GM18499 (cell line): Measurements from ENCODE around the gene FBXO9.
A peak's percentile ranks its signal among the peaks of the same experiment; 100 is the strongest.
"Not testable (repeated sequence)": the region's sequence is repeated elsewhere in the genome, so short reads cannot be mapped to it uniquely, and the experiment has no call there.

Source experiments
- ATAC-seq: cut with Tn5 transposase; IDR thresholded peaks from one replicate; pipeline ENCODE4 v1.9.1; 2021; ENCODE audit warnings: moderate number of reproducible peaks; ENCODE audit not compliant: insufficient read depth, unreplicated experiment

FBXO9 gene

DNA sequence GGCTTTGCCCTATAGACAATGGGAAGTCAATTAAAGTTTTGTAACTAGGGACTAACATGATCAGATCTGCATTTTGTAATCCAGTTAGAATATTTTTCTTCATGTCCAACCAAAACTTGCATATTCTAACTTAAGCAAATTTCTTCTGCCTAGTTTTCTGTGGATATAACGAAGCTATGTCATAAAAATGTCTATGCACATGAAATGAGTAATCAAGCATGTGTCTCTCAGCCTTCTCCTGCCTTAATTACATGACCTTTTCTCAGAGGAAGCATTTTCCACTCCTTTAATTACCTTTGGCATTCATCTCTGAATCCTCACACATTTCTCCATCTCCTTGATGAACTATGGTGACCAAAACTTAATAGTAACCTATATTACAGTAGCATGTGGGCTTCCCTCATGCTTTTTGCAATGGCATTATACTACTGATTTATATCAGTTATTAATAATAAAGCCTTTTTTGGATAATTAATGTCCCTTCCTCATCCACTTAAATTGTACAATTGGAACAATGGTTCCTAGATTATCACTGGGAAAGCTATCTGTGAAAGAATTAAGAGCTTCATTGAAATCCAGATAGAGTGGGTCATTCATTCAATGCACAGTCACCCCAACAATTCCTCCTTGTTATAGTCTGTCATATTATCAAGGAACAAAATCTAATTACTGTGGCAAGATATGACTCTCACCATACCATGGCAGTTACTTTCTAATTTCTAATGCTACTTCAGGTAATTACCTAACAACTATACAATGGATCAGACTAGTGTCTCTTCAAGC lies 19.1 kb upstream of the FBXO9 start:
- no peak for ATAC-seq

DNA sequence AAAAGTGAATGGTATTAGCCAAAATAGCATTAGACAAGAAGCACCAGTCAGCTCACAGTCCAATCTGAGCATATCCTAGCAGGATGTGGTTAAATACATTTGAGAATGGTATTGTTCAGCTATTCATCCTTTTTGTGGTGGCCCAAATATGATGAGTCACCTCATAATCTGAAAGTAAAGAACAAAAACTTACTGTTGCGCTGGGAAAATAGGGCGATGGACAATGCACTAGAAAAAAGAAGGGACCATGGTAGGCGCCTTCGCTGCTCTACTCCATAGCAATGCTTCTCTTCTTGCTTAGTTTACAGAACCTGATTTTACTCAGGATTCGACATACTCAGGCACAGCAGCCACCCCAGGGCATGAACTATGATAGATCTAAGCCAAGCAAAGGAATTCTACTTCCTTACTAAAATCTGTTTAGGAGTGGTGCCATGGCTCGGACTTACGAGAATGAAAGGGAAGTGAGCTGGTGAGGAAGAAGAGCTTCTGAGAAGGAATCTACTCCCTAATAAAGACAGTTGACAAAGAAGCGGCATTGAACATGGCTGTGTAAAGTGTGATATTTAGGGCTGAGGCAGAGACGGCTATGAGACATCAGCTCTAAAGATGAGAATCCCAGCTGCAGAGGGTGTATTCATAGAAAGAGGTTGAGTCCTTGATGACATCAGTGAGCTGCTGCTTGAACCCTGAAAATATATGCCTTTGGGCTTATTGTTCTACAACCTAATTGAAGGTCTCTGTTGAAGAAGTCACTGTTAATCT lies 16.6 kb upstream of the FBXO9 start:
- peak; percentile 93 for ATAC-seq

DNA sequence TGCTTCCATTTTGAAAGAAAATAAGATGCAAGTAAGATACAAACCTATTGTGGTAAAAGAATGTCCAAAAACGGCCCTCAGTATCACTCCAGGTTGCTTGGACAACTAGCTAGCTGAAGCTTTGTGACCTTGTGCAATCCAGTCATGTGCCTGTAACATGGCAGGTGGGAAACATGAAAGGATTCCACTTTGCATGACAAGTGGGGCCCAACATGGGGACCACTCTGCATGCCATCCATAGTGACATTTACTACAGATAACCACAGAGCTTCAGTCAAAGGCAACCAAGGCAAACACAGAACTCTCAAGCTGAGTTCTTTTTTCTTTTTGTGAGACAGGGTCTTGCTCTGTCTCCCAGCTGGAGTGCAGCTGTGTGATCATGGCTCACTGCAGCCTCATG lies 15.8 kb upstream of the FBXO9 start:
- ATAC-seq: no peak

DNA sequence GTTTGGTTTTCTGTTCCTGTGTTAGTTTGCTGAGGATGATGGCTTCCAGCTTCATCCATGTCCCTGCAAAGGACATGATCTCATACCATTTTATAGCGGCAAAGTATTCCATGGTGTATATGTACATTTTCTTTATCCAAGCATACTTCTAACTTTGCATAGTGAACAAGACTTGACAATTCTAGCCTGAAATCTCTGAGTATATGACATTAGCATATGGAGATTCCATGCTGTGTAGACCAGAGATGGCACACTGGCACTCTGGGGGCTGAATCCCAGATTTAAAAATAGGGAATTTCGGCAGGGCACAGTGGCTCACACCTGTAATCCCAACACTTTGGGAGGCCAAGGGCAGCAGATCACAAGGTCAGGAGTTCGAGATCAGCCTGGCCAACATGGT lies 13.1 kb upstream of the FBXO9 start:
- ATAC-seq: not testable (repeated sequence)

DNA sequence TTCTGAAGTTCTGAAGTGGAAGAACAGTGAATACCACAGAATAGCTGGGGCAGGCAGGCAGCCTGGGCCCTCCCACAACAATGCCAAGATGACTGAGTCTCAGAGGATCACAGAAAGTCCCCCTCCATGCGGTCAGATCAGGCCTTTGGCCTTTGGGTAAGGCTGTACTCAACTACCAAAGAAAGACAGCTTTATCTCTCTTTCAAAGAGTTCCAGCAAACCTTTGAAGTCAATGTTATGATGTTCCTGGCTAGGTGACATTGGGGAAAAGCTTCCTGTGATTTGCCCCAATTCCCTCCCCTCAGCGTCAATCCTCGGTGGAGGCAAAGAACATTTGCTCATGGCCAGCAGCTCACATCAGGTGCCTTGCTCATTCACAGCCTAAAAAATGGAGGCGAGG lies 10.7 kb upstream of the FBXO9 start:
- no peak for ATAC-seq

DNA sequence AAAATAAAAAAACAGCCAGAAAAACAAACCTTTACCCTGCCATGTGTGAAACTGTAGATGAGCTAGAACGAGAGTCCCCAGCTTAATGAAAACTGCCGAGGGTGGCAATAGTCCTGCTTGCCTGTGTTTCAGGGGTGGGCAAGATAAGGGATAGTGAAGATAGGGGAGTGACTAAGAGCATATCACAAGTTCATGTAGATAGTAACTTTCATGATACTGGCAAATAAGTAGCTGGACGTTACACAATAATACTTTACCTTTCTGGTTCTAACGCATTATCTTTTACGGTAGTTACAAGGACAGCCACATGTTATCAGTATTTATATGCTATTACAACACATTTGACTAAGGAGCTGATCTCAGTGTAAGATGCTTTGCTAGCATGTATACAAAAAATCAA lies 9.3 kb upstream of the FBXO9 start:
- ATAC-seq: no peak

DNA sequence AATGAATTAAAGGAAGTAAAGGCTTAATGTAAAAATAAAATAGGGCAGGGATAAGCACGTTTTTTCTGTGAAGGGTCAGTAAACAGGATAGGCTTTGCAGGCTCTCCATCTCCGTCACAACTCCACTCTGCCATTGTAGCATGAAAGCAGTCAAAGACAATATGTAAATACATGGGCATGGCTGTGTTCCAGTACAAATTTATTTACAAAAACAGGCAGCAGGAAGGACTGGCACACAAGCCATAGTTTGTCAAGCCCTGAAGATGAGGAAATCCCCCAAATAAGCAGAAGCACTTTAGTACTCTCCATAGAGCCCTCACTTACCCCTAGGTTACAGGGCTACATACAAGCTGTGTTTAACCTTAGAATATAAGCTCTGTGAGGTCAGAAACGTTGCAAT lies 8.9 kb upstream of the FBXO9 start:
- ATAC-seq: no peak

DNA sequence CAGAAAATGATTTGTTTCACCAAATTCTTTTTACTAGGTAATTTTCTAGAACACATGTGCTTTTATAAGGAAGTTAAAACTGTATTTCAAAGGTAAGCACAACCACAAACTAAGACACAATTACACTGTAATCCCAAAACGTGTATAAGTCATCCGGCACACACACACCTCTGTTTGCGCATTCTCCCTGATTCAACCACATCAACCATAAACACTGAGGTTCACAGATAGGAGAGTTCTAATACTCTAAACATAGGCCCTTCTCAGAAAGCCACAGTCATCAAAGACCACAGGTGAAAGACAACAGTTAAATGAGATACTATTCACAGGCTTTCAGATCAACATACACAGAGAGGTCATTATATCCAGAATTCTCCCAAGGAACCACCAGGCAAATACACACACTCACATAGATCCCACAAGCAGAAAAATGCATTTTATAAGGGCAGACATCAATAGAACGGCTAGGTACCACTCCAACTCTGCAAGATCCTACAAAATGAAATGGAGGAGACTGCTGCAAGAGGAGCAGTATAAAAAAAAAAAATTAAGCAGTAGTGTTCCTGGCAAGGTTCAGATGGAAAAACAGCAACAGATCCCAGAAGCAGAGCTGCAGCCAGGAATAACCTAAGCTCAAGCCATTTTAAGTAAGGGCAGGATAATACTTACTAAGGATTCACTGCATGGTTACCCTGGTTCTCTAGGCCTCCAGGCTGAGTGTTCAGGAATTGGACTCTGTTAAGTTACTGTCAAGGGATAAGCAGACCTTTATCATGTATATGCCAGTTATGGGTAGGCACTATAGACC lies 6.6 kb upstream of the FBXO9 start:
- no peak for ATAC-seq

DNA sequence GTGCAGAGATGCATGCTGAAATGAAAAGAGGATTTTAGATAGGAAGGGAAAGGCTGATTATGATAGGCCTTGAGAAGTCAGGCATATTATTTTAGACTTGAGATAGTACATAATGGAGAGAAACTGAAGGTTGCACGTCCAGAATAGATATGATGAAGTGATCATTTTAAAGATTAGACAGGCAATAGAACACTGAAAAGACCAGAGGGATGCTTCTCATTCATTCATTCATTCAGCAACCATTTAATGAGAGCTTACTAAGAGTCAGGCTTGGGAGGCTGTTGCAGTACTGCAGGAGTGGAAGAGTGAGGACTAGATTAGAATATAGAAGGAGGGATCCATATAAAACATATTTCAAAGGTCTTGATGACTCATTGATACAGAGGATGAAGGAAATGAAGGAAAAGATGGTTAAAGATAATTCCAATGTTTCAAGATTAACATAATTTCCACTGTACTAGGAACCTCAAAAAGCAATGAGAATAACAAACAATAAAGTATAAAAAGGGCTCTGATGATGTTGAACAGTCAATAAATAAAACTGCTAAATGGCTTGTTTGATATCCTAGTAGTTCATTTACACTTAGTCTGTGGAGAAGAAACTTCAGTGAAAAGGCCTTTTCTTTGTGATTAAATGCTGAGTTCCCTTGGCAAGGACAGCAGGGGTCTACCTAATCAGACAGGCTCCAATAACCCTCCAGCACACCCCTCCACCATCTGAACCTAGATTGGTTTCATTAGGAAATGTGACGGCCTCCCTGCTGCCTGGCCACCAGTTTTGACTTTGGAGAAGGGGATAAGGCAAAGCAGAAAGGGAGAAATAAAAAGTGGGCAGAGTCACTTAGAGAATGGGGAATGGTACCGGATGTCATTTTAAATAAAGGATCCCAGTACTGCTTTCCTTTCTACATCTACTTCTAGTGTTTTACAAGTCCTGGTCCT lies 5.3 kb upstream of the FBXO9 start:
- ATAC-seq: no peak

DNA sequence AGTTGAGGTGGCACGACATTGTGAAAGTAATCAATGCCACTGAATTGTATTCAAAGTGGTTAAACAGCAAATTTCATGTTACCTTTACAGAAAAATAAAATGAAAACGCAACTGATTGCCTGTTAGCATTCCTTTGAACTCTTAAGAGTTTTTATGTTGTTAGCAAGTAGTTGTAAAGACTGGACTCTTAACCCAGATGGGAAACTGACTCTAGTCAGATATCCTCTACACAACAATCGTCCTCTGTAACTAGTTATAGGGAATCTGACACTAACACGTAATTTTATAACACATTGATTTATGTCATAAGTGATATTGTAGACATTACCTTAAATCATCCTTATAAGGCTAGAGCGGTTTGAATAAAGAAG lies 3.0 kb upstream of the FBXO9 start:
- no peak for ATAC-seq

DNA sequence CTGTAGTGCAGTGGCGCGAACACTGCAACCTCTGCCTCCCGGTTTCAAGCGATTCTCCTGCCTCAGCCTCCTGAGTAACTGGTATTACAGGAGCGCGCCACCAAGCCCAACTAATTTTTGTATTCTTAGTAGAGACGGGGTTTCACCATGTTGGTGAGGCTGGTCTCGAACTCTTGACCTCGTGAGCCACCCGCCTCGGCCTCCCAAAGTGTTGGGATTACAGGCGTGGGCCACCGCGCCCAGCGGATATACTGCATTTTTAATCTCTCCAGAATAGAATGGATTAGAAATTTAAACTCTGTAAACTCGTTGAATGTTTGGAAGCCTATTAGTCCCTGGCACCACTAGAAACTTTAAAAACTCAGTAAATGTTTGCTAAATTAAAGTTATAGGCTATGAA lies 949 bp upstream of the FBXO9 start:
- ATAC-seq: not testable (repeated sequence)

DNA sequence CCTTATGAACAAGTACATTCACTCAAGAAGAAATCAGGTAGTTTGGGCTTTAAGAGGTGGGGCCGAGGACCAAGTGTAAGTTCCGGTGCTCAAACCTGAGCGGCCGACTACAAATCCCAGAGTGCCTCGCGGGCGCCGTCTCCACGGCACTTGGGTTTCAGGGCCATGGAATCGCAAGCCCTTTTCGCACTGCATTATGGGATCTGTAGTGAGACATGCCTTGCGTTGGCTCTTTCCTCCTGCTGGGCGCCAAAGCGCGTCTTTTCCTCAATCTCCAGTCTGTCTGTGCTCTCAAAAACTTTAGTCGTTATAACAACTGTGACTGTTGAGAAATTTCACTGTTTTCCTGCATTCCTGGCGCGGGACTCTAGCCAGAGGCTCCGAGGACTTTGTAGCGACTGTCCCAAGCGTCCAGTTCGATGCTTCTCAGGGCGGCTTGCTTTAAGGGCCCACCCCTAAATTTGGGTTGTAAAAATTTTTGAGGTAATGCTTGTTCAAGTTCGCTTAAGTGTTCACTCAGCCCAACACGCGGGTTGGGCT lies 408 bp upstream of the FBXO9 start:
- peak; percentile 70 for ATAC-seq

DNA sequence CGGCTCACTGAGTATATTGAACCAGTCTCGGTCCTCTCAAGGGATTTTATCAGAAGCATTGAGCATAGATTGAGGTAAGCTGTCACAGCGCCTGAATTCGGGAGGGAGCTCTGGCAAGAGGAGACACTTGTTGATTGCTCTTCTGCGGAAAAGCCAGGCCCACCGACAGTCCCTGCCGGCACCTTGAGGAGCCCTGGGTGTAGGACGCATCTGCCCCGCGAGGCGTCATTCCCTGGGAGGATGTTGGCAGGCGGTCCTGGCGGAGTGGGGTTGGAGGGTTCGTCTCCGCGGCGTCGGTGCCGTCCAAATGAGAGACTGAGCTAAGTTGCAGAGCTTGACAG lies 843 bp downstream of the FBXO9 start:
- ATAC-seq: no peak

DNA sequence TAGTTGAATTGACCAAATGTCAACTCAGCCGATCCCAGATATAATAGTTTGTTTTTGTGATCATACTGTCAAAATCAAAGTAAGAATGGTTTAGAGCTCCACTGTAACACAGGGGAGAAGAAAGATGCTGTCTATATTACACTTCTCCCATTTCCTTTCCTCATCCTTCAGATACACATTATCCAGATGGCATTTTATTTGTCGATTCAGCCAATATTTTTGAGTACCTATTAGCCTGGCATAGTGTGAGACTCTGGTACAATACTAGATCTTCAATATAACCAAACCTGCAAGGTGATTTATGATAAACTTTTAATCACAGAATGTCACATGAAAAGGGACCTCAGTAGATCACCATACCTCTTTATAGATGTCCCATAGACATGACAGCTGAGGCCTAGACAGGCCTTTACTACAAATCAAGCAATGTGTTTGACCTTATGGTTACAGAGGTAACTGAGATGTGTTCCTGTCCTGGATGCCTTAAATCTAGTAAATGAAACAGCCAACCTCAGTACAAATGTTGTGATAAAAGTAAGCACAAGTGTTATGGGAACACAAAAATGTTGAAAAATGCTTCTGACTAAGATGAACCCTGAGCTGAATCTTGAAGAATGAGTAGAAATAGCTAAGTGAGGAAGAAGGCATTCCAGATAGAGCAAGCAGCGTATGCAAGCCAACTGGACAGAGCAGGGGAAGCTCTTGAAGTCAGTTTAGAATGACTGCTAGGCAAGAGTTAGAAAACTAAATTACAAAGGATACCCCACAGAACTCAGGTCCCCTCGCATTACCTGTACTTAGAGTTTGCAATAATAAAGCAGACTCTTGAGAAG lies 1.9 kb downstream of the FBXO9 start:
- ATAC-seq: no peak

DNA sequence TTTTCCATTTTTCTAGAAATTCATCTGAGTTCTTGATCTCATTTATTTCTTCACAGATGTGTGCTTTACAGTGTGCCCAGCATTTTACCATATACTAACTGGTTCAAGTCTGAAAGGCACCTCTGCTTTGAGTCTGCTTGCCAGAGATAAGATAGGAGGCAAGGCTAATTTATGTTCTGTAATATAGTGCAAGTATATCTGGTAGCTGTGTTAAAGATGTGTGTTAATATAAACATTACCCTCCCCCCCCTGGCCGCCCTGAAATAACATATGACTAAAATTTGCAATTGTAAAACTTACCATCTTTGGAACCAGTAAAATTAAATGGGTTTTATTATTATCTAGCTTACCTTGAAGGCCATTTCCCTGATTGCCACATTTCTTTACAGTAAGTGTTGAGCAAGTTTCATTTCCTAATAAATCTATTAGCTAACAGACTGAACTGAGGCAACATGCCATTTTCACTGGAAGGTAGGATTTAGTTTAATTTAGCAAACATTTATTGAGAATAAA lies 2.7 kb downstream of the FBXO9 start:
- no peak for ATAC-seq

DNA sequence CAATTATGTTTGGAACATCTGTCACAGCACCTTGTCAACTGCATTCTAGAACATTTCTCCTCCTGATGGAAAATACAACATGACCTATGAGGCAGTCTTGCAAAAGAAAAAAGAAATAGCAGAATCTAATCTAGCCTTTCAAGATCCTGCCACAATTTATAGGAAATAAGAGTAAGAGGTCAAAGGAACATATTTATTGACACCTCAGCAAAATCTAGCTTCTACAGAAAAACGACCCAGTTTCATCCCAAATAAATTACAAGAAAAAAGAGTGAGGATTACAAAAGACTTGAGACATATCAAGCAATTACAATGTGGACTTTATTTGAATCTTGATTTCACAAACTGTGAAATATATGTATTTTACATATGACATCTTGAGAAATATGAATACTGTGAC lies 4.2 kb downstream of the FBXO9 start:
- ATAC-seq: no peak

DNA sequence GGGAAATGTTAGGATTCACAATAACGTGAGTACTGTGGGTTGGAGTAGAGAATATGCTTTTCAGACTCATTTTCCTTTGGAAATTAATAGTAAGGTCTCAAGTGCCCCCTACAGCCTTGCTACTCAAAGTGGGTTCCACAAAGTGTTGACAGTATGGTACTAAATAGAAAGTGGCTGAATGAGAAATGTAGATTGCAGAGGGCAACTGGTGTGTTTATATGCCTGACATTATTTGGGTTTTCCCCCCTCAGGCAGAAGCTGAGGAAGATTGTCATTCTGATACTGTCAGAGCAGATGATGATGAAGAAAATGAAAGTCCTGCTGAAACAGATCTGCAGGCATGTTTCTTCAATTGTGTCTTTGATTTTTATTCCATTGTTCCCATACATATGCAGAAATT lies 5.6 kb downstream of the FBXO9 start:
- ATAC-seq: peak; percentile 67

DNA sequence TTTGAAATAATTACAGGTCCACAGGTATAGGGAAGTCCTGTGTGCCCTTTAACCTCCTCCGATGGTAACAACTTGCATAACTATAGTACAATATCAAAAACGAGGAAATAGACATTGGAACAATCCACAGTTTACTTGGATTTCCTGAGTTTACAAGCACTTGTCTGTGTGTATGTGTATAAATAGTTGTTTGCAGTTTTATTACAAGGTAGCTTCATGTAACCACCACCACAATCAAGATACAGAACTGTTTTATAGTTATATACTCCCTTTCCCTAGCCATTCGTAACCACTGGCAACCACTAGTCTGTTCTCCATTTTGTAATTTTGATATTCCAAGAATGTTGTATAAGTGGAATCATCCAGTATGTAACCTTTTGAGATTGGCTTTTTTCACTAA lies 9.1 kb downstream of the FBXO9 start:
- no peak for ATAC-seq

DNA sequence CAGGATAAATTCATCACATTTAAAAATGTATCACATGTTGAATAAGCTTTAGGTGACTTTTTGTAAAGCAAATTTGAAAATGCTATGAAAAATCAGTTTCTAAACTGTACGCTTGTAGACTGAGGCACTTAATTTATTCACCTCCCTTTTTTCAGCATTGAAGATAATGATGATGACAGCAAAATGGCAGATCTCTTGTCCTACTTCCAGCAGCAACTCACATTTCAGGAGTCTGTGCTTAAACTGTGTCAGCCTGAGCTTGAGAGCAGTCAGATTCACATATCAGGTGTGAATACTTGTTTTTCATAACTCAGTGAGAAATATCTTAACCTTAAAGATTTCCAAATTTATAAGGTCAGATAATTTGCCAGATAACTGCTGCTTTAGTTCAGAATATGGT lies 15.6 kb downstream of the FBXO9 start:
- no peak for ATAC-seq
